Prostate gland (tissue), 2 donors: ENCODE data around the gene CSTPP1.

Experiments
- POLR2A ChIP-seq: fragments of 450-650 bp; IDR thresholded peaks from one replicate; pipeline ENCODE4 v1.6.1; 2016; ENCODE audit warnings: antibody characterized with exemption, mild to moderate bottlenecking
- POLR2AphosphoS5 ChIP-seq: sonication (generic); formaldehyde crosslinking; IDR thresholded peaks from one replicate; pipeline ENCODE4 v1.6.1; 2017; ENCODE audit warnings: antibody characterized with exemption
- TF ChIP-seq, protein P1 (sequence below), 4 experiments: fragments of 200-600 bp in 2 of 4; fragments of 450-650 bp in 2 of 4; sonication (generic) in 2 of 4; IDR thresholded peaks; 1 replicate in 3 of 4; 2 replicates in 1 of 4; pipeline ENCODE4 v1.5.1; 2016 to 2019; ENCODE audit warnings: antibody characterized with exemption in 4 of 4, mild to moderate bottlenecking in 2 of 4, moderate library complexity in 2 of 4

DNA sequence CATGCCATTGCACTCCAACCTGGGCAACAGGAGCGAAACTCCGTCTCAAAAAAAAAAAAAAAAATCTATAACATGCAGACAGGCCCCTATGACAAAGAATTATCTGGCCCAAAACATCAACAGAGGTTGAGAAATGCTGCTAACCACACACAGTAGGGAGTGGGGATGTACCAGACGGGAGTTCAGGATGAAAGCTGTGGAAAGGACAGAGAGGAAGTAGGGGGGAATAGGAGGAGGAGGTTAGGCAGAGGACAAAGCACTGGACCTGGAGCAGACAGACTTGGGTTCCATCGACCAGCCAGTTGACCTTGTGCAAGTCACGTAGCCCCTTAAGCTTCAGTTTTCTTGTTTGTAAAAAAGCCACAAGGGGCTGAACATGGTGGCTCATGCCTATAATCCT is 30.8 kb upstream of the CSTPP1 start:
- TF ChIP-seq, protein P1, sequence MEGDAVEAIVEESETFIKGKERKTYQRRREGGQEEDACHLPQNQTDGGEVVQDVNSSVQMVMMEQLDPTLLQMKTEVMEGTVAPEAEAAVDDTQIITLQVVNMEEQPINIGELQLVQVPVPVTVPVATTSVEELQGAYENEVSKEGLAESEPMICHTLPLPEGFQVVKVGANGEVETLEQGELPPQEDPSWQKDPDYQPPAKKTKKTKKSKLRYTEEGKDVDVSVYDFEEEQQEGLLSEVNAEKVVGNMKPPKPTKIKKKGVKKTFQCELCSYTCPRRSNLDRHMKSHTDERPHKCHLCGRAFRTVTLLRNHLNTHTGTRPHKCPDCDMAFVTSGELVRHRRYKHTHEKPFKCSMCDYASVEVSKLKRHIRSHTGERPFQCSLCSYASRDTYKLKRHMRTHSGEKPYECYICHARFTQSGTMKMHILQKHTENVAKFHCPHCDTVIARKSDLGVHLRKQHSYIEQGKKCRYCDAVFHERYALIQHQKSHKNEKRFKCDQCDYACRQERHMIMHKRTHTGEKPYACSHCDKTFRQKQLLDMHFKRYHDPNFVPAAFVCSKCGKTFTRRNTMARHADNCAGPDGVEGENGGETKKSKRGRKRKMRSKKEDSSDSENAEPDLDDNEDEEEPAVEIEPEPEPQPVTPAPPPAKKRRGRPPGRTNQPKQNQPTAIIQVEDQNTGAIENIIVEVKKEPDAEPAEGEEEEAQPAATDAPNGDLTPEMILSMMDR (IDR thresholded peaks at IDR 0.05) = no peak
- TF ChIP-seq POLR2AphosphoS5 (no peak), POLR2A (no peak)
